ENCODE data around the gene GZMM.

- TF ChIP-seq CREB1 (CRISPR knock-in tag; IDR thresholded peaks at IDR 0.05; ENCODE audit: low read depth) (no peak), EZH2phosphoT487 (IDR thresholded peaks at IDR 0.05; ENCODE audit: unreplicated experiment) (no peak), POLR2AphosphoS5 (IDR thresholded peaks at IDR 0.05; ENCODE audit: low read depth) (no peak), EZH2 (IDR thresholded peaks at IDR 0.05; ENCODE audit: low read depth, unreplicated experiment) (no peak), REST (IDR thresholded peaks at IDR 0.05; ENCODE audit: unreplicated experiment) (no peak), NANOG (IDR thresholded peaks at IDR 0.05; ENCODE audit: borderline replicate concordance) (no peak), JUNB (IDR thresholded peaks at IDR 0.05; ENCODE audit: unreplicated experiment) (no peak)
- TF ChIP-seq, protein P1, sequence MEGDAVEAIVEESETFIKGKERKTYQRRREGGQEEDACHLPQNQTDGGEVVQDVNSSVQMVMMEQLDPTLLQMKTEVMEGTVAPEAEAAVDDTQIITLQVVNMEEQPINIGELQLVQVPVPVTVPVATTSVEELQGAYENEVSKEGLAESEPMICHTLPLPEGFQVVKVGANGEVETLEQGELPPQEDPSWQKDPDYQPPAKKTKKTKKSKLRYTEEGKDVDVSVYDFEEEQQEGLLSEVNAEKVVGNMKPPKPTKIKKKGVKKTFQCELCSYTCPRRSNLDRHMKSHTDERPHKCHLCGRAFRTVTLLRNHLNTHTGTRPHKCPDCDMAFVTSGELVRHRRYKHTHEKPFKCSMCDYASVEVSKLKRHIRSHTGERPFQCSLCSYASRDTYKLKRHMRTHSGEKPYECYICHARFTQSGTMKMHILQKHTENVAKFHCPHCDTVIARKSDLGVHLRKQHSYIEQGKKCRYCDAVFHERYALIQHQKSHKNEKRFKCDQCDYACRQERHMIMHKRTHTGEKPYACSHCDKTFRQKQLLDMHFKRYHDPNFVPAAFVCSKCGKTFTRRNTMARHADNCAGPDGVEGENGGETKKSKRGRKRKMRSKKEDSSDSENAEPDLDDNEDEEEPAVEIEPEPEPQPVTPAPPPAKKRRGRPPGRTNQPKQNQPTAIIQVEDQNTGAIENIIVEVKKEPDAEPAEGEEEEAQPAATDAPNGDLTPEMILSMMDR (conservative IDR thresholded peaks at IDR 0.05; ENCODE audit: low read depth in 2 of 2): no peak
Observed at GRCh38 chr19:496986-497385, 46.9 kb upstream of the GZMM start.

All from GM23338 (cell line).